ES-I3 (cell line): ENCODE data around the gene COA1.
A peak's percentile ranks its signal among the peaks of the same experiment; 100 is the strongest.
"Not testable (repeated sequence)": the region's sequence is repeated elsewhere in the genome, so short reads cannot be mapped to it uniquely, and the experiment has no call there.

Experiments
- H3K36me3 ChIP-seq: 2 replicates; pipeline ENCODE4 v1.6.1; 2013; ENCODE audit warnings: mild to moderate bottlenecking, low read length, control low read depth, moderate library complexity; ENCODE audit not compliant: insufficient read depth
- H3K4me1 ChIP-seq: 2 replicates; pipeline ENCODE4 v1.6.1; 2013; ENCODE audit warnings: mild to moderate bottlenecking, control low read depth, low read length; ENCODE audit not compliant: insufficient read depth
- H3K9ac ChIP-seq: 2 replicates; pipeline ENCODE4 v1.6.1; 2013; ENCODE audit warnings: low read depth, mild to moderate bottlenecking, low read length, moderate library complexity
- H3K9me3 ChIP-seq: 2 replicates; pipeline ENCODE4 v1.6.1; 2013; ENCODE audit warnings: mild to moderate bottlenecking, low read length, moderate library complexity; ENCODE audit not compliant: control insufficient read depth, insufficient read depth

COA1 gene

GRCh38 chr7:43752411-43752810 is 23.1 kb upstream of the COA1 start:
- Histone ChIP-seq H3K36me3 (no peaks in the 10 kb centered on the region), H3K4me1 (peaks cover 4% of the 10 kb centered on the region; the same call in 1 of the 2 replicates), H3K9me3 (no peaks in the 10 kb centered on the region), H3K9ac (no peak overlapping the region)

GRCh38 chr7:43750016-43750887 is 20.9 kb upstream of the COA1 start:
- Histone ChIP-seq H3K9me3 (no peaks in the 10 kb centered on the region), H3K9ac (no peak overlapping the region), H3K4me1 (no peaks in the 10 kb centered on the region), H3K36me3 (no peaks in the 10 kb centered on the region)

- H3K9ac ChIP-seq: no peak overlapping the region
- no peaks in the 10 kb centered on the region for H3K36me3 ChIP-seq
- H3K4me1 ChIP-seq: no peaks in the 10 kb centered on the region
These were observed 20.1 kb upstream of the COA1 start for GRCh38 chr7:43749383-43749940.

DNA sequence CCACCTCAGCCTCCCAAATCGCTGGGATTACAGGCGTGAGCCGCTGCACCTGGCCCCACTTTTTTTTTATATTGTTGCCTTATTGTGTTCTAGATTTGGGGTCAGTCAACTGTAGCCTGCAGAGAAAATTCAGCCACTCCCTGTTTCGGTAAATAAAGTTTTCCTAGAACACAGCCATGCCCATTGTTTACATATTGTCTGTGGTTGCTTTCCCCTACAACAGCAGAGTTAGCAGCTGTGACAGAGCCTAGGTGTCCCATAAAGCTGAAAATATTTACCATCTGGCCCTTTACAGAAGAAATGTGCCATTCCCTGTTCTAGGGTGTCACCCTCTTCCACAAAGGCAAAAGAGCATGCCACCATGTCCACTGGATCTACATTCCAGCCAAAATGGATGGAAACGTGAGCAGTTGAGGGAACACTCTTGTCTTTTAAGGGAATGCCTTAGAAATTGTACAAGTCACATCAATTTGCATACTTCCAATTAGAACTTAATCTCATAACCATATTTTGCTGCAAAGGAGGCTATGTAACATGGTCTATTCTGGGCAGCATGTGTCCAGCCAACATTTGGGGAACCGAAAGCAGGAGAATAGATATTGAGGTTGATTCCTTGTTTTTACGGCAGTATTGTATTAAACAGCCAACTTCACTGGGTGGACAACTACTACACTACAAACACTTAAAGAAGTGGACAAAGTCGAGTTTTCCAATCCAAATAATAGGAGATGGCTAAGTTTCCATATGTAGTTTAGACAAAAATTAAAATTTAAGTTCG is 18.2 kb upstream of the COA1 start:
- Histone ChIP-seq H3K4me1 (no peaks in the 10 kb centered on the region), H3K9me3 (no peaks in the 10 kb centered on the region), H3K9ac (no peak overlapping the region), H3K36me3 (no peaks in the 10 kb centered on the region)

More at GRCh38 chr7:43749383-43749940, 20.1 kb upstream of the COA1 start:
- no peaks in the 10 kb centered on the region for H3K9me3 ChIP-seq

GRCh38 chr7:43742692-43743091 is 13.4 kb upstream of the COA1 start:
- no peak overlapping the region for H3K9ac ChIP-seq
- H3K9me3 ChIP-seq: no peaks in the 10 kb centered on the region
- H3K36me3 ChIP-seq: no peaks in the 10 kb centered on the region
- no peaks in the 10 kb centered on the region for H3K4me1 ChIP-seq

- H3K9me3 ChIP-seq: no peaks in the 10 kb centered on the region
- H3K36me3 ChIP-seq: no peaks in the 10 kb centered on the region
- no peaks in the 10 kb centered on the region for H3K4me1 ChIP-seq
- no peak overlapping the region for H3K9ac ChIP-seq
These were observed 8.3 kb upstream of the COA1 start for GRCh38 chr7:43737467-43738127.

GRCh38 chr7:43735802-43736603 is 6.7 kb upstream of the COA1 start:
- Histone ChIP-seq H3K4me1 (no peaks in the 10 kb centered on the region), H3K9ac (no peak overlapping the region)

DNA sequence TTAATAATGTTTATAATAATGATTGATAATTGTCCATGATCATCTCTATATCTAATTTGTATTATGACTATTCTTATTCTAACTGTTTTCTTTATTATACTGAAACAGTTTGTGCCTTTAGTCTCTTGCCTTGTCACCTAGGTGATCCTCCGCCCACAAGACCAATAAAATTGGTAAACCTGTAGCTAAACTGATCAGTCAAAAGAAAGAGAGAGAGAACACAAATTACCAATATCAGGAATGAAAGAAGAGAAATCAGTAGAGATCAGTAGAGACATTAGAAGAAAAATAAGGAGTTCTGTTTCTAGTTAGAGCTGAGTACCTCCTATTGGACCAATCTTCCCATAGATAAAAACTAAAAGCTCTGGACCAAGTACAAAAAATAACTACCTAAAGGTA is 6.1 kb upstream of the COA1 start:
- no peaks in the 10 kb centered on the region for H3K9me3 ChIP-seq
- H3K9ac ChIP-seq: no peak overlapping the region
- no peaks in the 10 kb centered on the region for H3K36me3 ChIP-seq
- no peaks in the 10 kb centered on the region for H3K4me1 ChIP-seq

More at GRCh38 chr7:43735802-43736603, 6.7 kb upstream of the COA1 start:
- Histone ChIP-seq H3K9me3 (no peaks in the 10 kb centered on the region), H3K36me3 (no peaks in the 10 kb centered on the region)

- H3K9me3 ChIP-seq, H3K4me1 ChIP-seq, H3K36me3 ChIP-seq, H3K9ac ChIP-seq: not testable (repeated sequence)
These were observed 5.4 kb upstream of the COA1 start for GRCh38 chr7:43734575-43735332.

GRCh38 chr7:43731494-43731893 is 2.2 kb upstream of the COA1 start:
- not testable (repeated sequence) for H3K9ac ChIP-seq, H3K9me3 ChIP-seq, H3K4me1 ChIP-seq, H3K36me3 ChIP-seq

DNA sequence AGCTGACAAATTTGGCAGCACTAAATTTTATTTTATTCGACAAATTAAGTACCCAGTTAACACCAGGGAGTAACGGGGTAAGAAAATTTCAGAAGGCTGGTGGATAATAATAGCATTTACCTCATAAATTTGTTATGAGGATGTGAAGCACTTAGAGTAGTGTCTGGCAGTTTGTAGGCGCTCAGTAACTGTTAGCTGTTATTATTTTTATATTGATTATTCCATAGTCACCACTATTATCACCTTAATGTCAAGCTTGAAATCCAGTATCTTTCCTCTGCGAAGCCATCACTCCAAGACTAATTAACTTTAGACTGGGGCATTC is 563 bp upstream of the COA1 start:
- H3K36me3 ChIP-seq: no peaks in the 10 kb centered on the region
- no peaks in the 10 kb centered on the region for H3K9me3 ChIP-seq
- peak overlapping the region; percentile 98 for H3K9ac ChIP-seq
- H3K4me1 ChIP-seq: no peaks in the 10 kb centered on the region; the same call in 1 of the 2 replicates

- no peaks in the 10 kb centered on the region for H3K36me3 ChIP-seq
- no peaks in the 10 kb centered on the region; the same call in 1 of the 2 replicates for H3K4me1 ChIP-seq
- no peaks in the 10 kb centered on the region for H3K9me3 ChIP-seq
- no peak overlapping the region for H3K9ac ChIP-seq
These were observed 1.8 kb downstream of the COA1 start for GRCh38 chr7:43727494-43727893.

DNA sequence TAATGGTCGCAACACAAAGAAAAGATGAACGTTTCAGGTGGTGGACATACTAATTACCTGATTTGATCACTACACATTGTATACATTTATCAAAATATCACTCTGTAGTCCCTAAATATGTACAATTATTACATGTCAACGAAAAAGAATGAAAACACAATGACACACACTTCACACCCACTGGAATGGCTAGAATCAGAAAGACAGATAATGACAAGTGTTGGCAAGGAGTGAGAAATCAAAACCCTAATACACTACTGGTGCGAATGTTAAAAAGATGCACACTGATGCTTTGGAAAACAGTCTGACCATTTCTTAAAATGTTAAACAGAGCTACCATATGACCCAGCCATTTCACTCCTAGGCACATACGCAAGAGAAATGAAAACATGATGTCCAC is 2.3 kb downstream of the COA1 start:
- H3K9me3 ChIP-seq: no peaks in the 10 kb centered on the region
- H3K9ac ChIP-seq: no peak overlapping the region
- no peaks in the 10 kb centered on the region for H3K36me3 ChIP-seq
- no peaks in the 10 kb centered on the region; the same call in 1 of the 2 replicates for H3K4me1 ChIP-seq
